PFSK-1 (cell line): ENCODE data around the gene PHYH.

Experiments used
- SIN3A ChIP-seq: IDR thresholded peaks from 2 replicates; pipeline ENCODE4 v1.6.1; 2012; ENCODE audit warnings: mild to moderate bottlenecking, low read length, moderate library complexity, borderline replicate concordance; ENCODE audit not compliant: insufficient read depth
- TAF1 ChIP-seq: IDR thresholded peaks from 2 replicates; pipeline ENCODE4 v1.6.1; 2012; ENCODE audit warnings: low read length, control low read depth, borderline replicate concordance; ENCODE audit not compliant: insufficient read depth

- TF ChIP-seq TAF1 (no peak), SIN3A (no peak)
Observed at GRCh38 chr10:13271552-13272163, 28.2 kb downstream of the PHYH start.
